Spinal cord (tissue), 10 donors: Measurements from ENCODE around the gene TUBB3. TPM values are rescaled to one million over a fixed set of nuclear protein-coding genes. Genes with fewer than 3 reads are reported as not detected.

Experiments used
- DNase-seq, 6 donors: peaks; one replicate each; pipeline versions ENCODE4 v3.0.0 to v3.0.0-alpha.2; 2013 to 2015; ENCODE audit warnings: low spot score in 6 of 6, low read depth in 4 of 6
- H3K27ac ChIP-seq: one replicate; pipeline ENCODE4 v1.5.1; 2013; ENCODE audit warnings: low read depth, low read length, control low read depth
- H3K27me3 ChIP-seq: one replicate; pipeline ENCODE4 v1.6.1; 2013; ENCODE audit warnings: low read length; ENCODE audit not compliant: control insufficient read depth, insufficient read depth
- H3K36me3 ChIP-seq: one replicate; pipeline ENCODE4 v1.6.1; 2013; ENCODE audit warnings: low read length; ENCODE audit not compliant: control insufficient read depth, insufficient read depth
- H3K4me1 ChIP-seq: one replicate; pipeline ENCODE4 v1.6.1; 2013; ENCODE audit warnings: low read length; ENCODE audit not compliant: control insufficient read depth, insufficient read depth
- H3K4me3 ChIP-seq: one replicate; pipeline ENCODE4 v1.5.1; 2013; ENCODE audit warnings: low read depth, low read length, control low read depth
- H3K9me3 ChIP-seq: one replicate; pipeline ENCODE4 v1.6.1; 2013; ENCODE audit warnings: low read length; ENCODE audit not compliant: control insufficient read depth, insufficient read depth
- WGBS: methylation state at CpG from one replicate; pipeline ENCODE4 v1.1.5; 2013; ENCODE audit warnings: missing lambda C conversion rate; ENCODE audit not compliant: insufficient coverage; 5-methylcytosine and 5-hydroxymethylcytosine counted together
- polyA plus RNA-seq, 2 donors: library from polyadenylated mRNA; unstranded; fragments of 120-200 nt; gene quantifications; one replicate each; pipeline ENCODE4 v1.2.1, GENCODE V29; 2013; ENCODE audit not compliant: insufficient read length in 2 of 2
- total RNA-seq, 2 donors: library from RNA; depleted of rRNA in 1 of 2; stranded (reverse); fragments of 120-200 nt in 1 of 2; fragments of >200 nt in 1 of 2; gene quantifications; one replicate each; pipeline versions ENCODE4 v1.2.3 to v1.2.4, GENCODE V29; 2013 to 2014
- donor health status: healthy.

TUBB3 gene
- total and polyA plus RNA-seq, 4 donors: 309 to 1,105 (median 842) TPM

GRCh38 chr16:89899879-89900481 is 23.2 kb upstream of the TUBB3 start:
- WGBS: 96% methylated on average over 19 of the region's 20 CpGs
- DNase-seq: no peak
- peaks cover 86% of the 10 kb centered on the region for H3K36me3 ChIP-seq
- H3K9me3 ChIP-seq: no peaks in the 10 kb centered on the region
- no peak overlapping the region for H3K4me3 ChIP-seq
- H3K27me3 ChIP-seq: no peaks in the 10 kb centered on the region
- no peak overlapping the region for H3K27ac ChIP-seq
- no peaks in the 10 kb centered on the region for H3K4me1 ChIP-seq

- Histone ChIP-seq H3K36me3 (peaks cover 86% of the 10 kb centered on the region), H3K4me1 (no peaks in the 10 kb centered on the region), H3K27ac (no peak overlapping the region), H3K9me3 (no peaks in the 10 kb centered on the region), H3K4me3 (no peak overlapping the region), H3K27me3 (no peaks in the 10 kb centered on the region)
- no peak for DNase-seq
- WGBS: 95% methylated on average over 17 of the region's 17 CpGs
These were observed 22.3 kb upstream of the TUBB3 start for GRCh38 chr16:89900885-89901284.

- WGBS: 81% methylated on average over 11 of the region's 11 CpGs
- no peaks in the 10 kb centered on the region for H3K9me3 ChIP-seq
- no peaks in the 10 kb centered on the region for H3K4me1 ChIP-seq
- H3K4me3 ChIP-seq: no peak overlapping the region
- H3K27me3 ChIP-seq: no peaks in the 10 kb centered on the region
- no peak for DNase-seq
- H3K27ac ChIP-seq: no peak overlapping the region
- peaks cover 88% of the 10 kb centered on the region for H3K36me3 ChIP-seq
These were observed 20.2 kb upstream of the TUBB3 start for GRCh38 chr16:89902980-89903379.

GRCh38 chr16:89903908-89904515 is 19.1 kb upstream of the TUBB3 start:
- WGBS: 96% methylated on average over 19 of the region's 19 CpGs
- peaks cover 88% of the 10 kb centered on the region for H3K36me3 ChIP-seq

GRCh38 chr16:89904606-89905510 is 18.3 kb upstream of the TUBB3 start:
- Histone ChIP-seq H3K9me3 (no peaks in the 10 kb centered on the region), H3K4me3 (no peak overlapping the region), H3K27me3 (no peaks in the 10 kb centered on the region), H3K27ac (no peak overlapping the region), H3K36me3 (peaks cover 87% of the 10 kb centered on the region), H3K4me1 (peaks cover 10% of the 10 kb centered on the region)
- no peak for DNase-seq
- WGBS: 95% methylated on average over 31 of the region's 31 CpGs

More at GRCh38 chr16:89903908-89904515, 19.1 kb upstream of the TUBB3 start:
- Histone ChIP-seq H3K9me3 (no peaks in the 10 kb centered on the region), H3K4me3 (no peak overlapping the region), H3K27ac (no peak overlapping the region), H3K4me1 (peaks cover 2% of the 10 kb centered on the region), H3K27me3 (no peaks in the 10 kb centered on the region)
- DNase-seq: no peak

GRCh38 chr16:89905511-89906139 is 17.5 kb upstream of the TUBB3 start:
- peaks cover 87% of the 10 kb centered on the region for H3K36me3 ChIP-seq
- no peak for DNase-seq
- H3K27ac ChIP-seq: no peak overlapping the region
- H3K4me3 ChIP-seq: no peak overlapping the region
- H3K4me1 ChIP-seq: peaks cover 18% of the 10 kb centered on the region
- no peaks in the 10 kb centered on the region for H3K9me3 ChIP-seq
- WGBS: 91% methylated on average over 23 of the region's 23 CpGs
- no peaks in the 10 kb centered on the region for H3K27me3 ChIP-seq

GRCh38 chr16:89906140-89907025 is 16.8 kb upstream of the TUBB3 start:
- H3K27me3 ChIP-seq: no peaks in the 10 kb centered on the region
- DNase-seq: no peak
- H3K9me3 ChIP-seq: no peaks in the 10 kb centered on the region
- peaks cover 87% of the 10 kb centered on the region for H3K36me3 ChIP-seq
- peaks cover 21% of the 10 kb centered on the region for H3K4me1 ChIP-seq
- 97% methylated on average over 37 of the region's 40 CpGs for WGBS
- no peak overlapping the region for H3K4me3 ChIP-seq
- H3K27ac ChIP-seq: no peak overlapping the region

GRCh38 chr16:89907055-89907814 is 15.9 kb upstream of the TUBB3 start:
- Histone ChIP-seq H3K4me3 (no peak overlapping the region), H3K9me3 (no peaks in the 10 kb centered on the region), H3K27me3 (no peaks in the 10 kb centered on the region), H3K36me3 (peaks cover 95% of the 10 kb centered on the region), H3K4me1 (peaks cover 21% of the 10 kb centered on the region), H3K27ac (no peak overlapping the region)
- no peak for DNase-seq
- WGBS: 94% methylated on average over 8 of the region's 13 CpGs
